ENCODE results near the gene ZNF205. TPM values are rescaled to one million over a fixed set of nuclear protein-coding genes. Genes with fewer than 3 reads are reported as not detected.

Gene ZNF205
- total RNA-seq, 1 experiment from 2014 or later = 17.0 TPM

DNA sequence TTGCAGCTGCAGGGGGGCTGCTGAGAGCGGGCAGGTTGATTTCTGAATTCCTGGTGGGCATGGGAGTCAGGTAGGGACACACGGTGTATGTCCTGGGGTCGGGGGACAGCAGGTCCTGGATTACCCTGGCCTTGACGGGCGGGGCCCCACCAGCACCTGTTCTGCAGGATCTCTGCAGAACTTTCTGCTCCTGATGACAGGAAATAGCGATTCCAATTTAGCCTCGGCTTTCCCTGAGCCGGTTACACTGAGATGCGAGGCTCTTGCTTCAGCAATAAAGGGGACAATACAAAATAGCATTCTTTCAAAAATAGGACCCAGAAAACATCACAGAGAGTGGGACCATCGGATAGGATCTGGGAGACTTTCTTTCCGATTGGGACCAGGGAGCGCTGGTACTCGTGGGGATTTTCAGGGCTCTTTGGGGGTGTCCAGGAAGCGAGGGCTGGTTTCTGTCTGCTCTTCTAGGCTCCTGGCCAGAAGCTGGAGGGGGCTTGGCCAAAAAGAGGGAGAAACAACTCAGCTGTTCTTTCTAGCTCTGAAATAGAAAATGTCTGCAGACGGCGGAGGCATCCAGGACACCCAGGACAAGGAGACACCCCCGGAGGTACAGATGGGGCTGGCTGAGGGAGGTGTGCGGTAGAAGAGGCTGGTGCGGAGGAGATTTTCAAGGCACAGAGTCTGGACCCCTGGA lies 642 bp downstream of the ZNF205 start:
- H3K4me2 ChIP-seq (ENCODE audit: low read length) = peak overlapping the region; percentile 93
- TF ChIP-seq ZFX (IDR thresholded peaks at IDR 0.05) = no peak
- no peak for TF ChIP-seq RAD21 (IDR thresholded peaks at IDR 0.05; ENCODE audit: low read depth)
- no peak; the same call in 1 of the 2 replicates for TF ChIP-seq EGR1 (IDR thresholded peaks at IDR 0.05; ENCODE audit: low read depth)
- TF ChIP-seq, protein P1, sequence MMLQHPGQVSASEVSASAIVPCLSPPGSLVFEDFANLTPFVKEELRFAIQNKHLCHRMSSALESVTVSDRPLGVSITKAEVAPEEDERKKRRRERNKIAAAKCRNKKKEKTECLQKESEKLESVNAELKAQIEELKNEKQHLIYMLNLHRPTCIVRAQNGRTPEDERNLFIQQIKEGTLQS (IDR thresholded peaks at IDR 0.05) = no peak
- TF ChIP-seq, protein P2, sequence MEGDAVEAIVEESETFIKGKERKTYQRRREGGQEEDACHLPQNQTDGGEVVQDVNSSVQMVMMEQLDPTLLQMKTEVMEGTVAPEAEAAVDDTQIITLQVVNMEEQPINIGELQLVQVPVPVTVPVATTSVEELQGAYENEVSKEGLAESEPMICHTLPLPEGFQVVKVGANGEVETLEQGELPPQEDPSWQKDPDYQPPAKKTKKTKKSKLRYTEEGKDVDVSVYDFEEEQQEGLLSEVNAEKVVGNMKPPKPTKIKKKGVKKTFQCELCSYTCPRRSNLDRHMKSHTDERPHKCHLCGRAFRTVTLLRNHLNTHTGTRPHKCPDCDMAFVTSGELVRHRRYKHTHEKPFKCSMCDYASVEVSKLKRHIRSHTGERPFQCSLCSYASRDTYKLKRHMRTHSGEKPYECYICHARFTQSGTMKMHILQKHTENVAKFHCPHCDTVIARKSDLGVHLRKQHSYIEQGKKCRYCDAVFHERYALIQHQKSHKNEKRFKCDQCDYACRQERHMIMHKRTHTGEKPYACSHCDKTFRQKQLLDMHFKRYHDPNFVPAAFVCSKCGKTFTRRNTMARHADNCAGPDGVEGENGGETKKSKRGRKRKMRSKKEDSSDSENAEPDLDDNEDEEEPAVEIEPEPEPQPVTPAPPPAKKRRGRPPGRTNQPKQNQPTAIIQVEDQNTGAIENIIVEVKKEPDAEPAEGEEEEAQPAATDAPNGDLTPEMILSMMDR (IDR thresholded peaks at IDR 0.05 in 2 of 3, conservative IDR thresholded peaks at IDR 0.05 in 1 of 3; ENCODE audit: borderline replicate concordance in 1 of 3, insufficient read depth in 1 of 3, low read depth in 2 of 3, low read length in 2 of 3) = no peak
- ATAC-seq (peak; percentile 33), DNase-seq (ENCODE audit: low read depth, low spot score) (no peak)
- no peaks in the 10 kb centered on the region for H3K9me3 ChIP-seq (ENCODE audit: control insufficient read depth in 1 of 2, insufficient read depth in 1 of 2, low read depth in 1 of 2, low read length in 2 of 2)
- ChIA-PET POLR2A (interaction anchor here (2.1 kb wide), 1 partner anchor 9 kb away, joined by 6 read pairs; no protein-coding TSS in a partner anchor), RAD21 (ENCODE audit: low non-redundant PET in 1 of 2, low total read pairs in 2 of 2, uncharacterized antibody in 2 of 2, unreplicated experiment in 2 of 2) (no interaction called here), CTCF (interaction anchor here (2.0 kb wide), 1 partner anchor 17 kb away, joined by 10 read pairs; no protein-coding TSS in a partner anchor)
- no peak overlapping the region for H2AFZ ChIP-seq (ENCODE audit: low read depth, low read length, poor library complexity, severe bottlenecking)
- no peaks in the 10 kb centered on the region for H3K9me2 ChIP-seq (ENCODE audit: insufficient read depth)
- peak overlapping the region; percentile 87 for H3K9ac ChIP-seq (ENCODE audit: low read length)
- H4K20me1 ChIP-seq (ENCODE audit: insufficient read depth) = no peaks in the 10 kb centered on the region
- peak overlapping the region; percentile 67 for H3K27ac ChIP-seq (ENCODE audit: low read depth, low read length)
- intact Hi-C loops (cut with micrococcal nuclease) = no loop called here
- H3K27me3 ChIP-seq (ENCODE audit: insufficient read depth, low read length) = no peaks in the 10 kb centered on the region
- peaks cover 14% of the 10 kb centered on the region; the same call in 1 of the 2 replicates for H3K79me2 ChIP-seq (ENCODE audit: insufficient read depth, low read length)
- peak overlapping the region; percentile 96 to 99 for H3K4me3 ChIP-seq (replicated peaks in 1 of 2; ENCODE audit: low read depth in 1 of 2, low read length in 2 of 2)
- H3K36me3 ChIP-seq (ENCODE audit: control insufficient read depth in 1 of 2, insufficient read depth in 2 of 2, low read length in 2 of 2) = peaks cover 2 to 4% of the 10 kb centered on the region in 2 experiments; a peak in 1 of 4 replicates
- H3K4me1 ChIP-seq (ENCODE audit: control insufficient read depth in 1 of 2, insufficient read depth in 2 of 2, low read length in 2 of 2) = peaks cover 10 to 27% of the 10 kb centered on the region in 2 experiments
- BruUV-seq (replicated peaks) = TSS peak; percentile 46
